ENCODE data around the gene ABCA1.

GRCh38 chr9:104836767-104837166, 91.2 kb downstream of the ABCA1 start:
- TF ChIP-seq CTCF (IDR thresholded peaks at IDR 0.05; ENCODE audit: insufficient read depth, low read length, poor library complexity, severe bottlenecking) (no peak), EZH2phosphoT487 (conservative IDR thresholded peaks at IDR 0.05; ENCODE audit: low read length) (no peak)

All from SU-DHL-6 (cell line).